NCI-H460 (cell line): ENCODE results near the gene NLN. TPM values are rescaled to one million over a fixed set of nuclear protein-coding genes. Genes with fewer than 3 reads are reported as not detected.
"Not testable (repeated sequence)": the region's sequence is repeated elsewhere in the genome, so short reads cannot be mapped to it uniquely, and the experiment has no call there.

ENCODE experiments used
- DNase-seq: peaks from one replicate; pipeline ENCODE4 v3.0.0-alpha.2; 2016; ENCODE audit warnings: low read depth; ENCODE audit errors: extremely low read depth
- total RNA-seq: library from RNA; depleted of rRNA; stranded (reverse); fragments of >200 nt; shearing (Covaris generic); gene quantifications from 2 replicates; pipeline ENCODE4 v1.2.3, GENCODE V29; 2014

NLN gene
- total RNA-seq, 1 experiment from 2014 or later, result 89.5 TPM

- DNase-seq, result no peak
Observed at GRCh38 chr5:65805089-65805488, 83.1 kb downstream of the NLN start.

- DNase-seq, result not testable (repeated sequence)
Observed at GRCh38 chr5:65807494-65807893, 85.5 kb downstream of the NLN start.

GRCh38 chr5:65808251-65808741 is 86.3 kb downstream of the NLN start:
- no peak for DNase-seq

GRCh38 chr5:65808818-65809217 is 86.8 kb downstream of the NLN start:
- DNase-seq, result no peak

GRCh38 chr5:65809817-65810531 is 88.0 kb downstream of the NLN start:
- DNase-seq, result no peak

- DNase-seq, result no peak
Observed at GRCh38 chr5:65811004-65811403, 89.0 kb downstream of the NLN start.

GRCh38 chr5:65811885-65812284 is 89.9 kb downstream of the NLN start:
- no peak for DNase-seq

GRCh38 chr5:65812648-65813047 is 90.6 kb downstream of the NLN start:
- DNase-seq, result no peak

GRCh38 chr5:65813174-65813573 is 91.2 kb downstream of the NLN start:
- no peak for DNase-seq

GRCh38 chr5:65815161-65815560 is 93.2 kb downstream of the NLN start:
- DNase-seq, result no peak

GRCh38 chr5:65816729-65817128 is 94.7 kb downstream of the NLN start:
- DNase-seq, result no peak

- DNase-seq, result no peak
Observed at GRCh38 chr5:65817931-65818330, 95.9 kb downstream of the NLN start.

- no peak for DNase-seq
Observed at GRCh38 chr5:65818592-65818991, 96.6 kb downstream of the NLN start.

GRCh38 chr5:65819215-65819904 is 97.4 kb downstream of the NLN start:
- no peak for DNase-seq

GRCh38 chr5:65819905-65820240 is 97.9 kb downstream of the NLN start:
- no peak for DNase-seq

- DNase-seq, result no peak
Observed at GRCh38 chr5:65820373-65820772, 98.4 kb downstream of the NLN start.

GRCh38 chr5:65821966-65822365 is 100.0 kb downstream of the NLN start:
- DNase-seq, result no peak

- DNase-seq, result no peak
Observed at GRCh38 chr5:65822710-65823109, 100.7 kb downstream of the NLN start.

GRCh38 chr5:65823204-65823603 is 101.2 kb downstream of the NLN start:
- no peak for DNase-seq

GRCh38 chr5:65823845-65824445 is 101.9 kb downstream of the NLN start:
- DNase-seq, result no peak

- no peak for DNase-seq
Observed at GRCh38 chr5:65825408-65826328, 103.7 kb downstream of the NLN start.
